Glomerular endothelial cell (primary cell): ENCODE data around the gene NINL. TPM values are rescaled to one million over a fixed set of nuclear protein-coding genes. Genes with fewer than 3 reads are reported as not detected.
"Not testable (repeated sequence)": the region's sequence is repeated elsewhere in the genome, so short reads cannot be mapped to it uniquely, and the experiment has no call there.

ENCODE experiments used
- DNase-seq: peaks from one replicate; pipeline ENCODE4 v3.0.0-alpha.2; 2011; ENCODE audit warnings: low read depth, low spot score; ENCODE audit errors: extremely low read depth
- total RNA-seq: library from RNA; depleted of rRNA; stranded (reverse); fragments of >200 nt; gene quantifications from 2 replicates; pipeline ENCODE4 v1.2.3, GENCODE V29; 2015

Gene NINL
- total RNA-seq, 1 donor from 2014 or later: 16.8 TPM

GRCh38 chr20:25507385-25508082, 77.8 kb downstream of the NINL start:
- DNase-seq: no peak

- DNase-seq: no peak
Measured at GRCh38 chr20:25504366-25505135, 80.8 kb downstream of the NINL start.

- DNase-seq: no peak
Measured at GRCh38 chr20:25503936-25504335, 81.4 kb downstream of the NINL start.

GRCh38 chr20:25503051-25503639, 82.2 kb downstream of the NINL start:
- not testable (repeated sequence) for DNase-seq

- DNase-seq: no peak
Measured at GRCh38 chr20:25500880-25501351, 84.4 kb downstream of the NINL start.

GRCh38 chr20:25499855-25500434, 85.4 kb downstream of the NINL start:
- DNase-seq: no peak

GRCh38 chr20:25499031-25499430, 86.3 kb downstream of the NINL start:
- DNase-seq: no peak

- DNase-seq: no peak
Measured at GRCh38 chr20:25498280-25498606, 87.1 kb downstream of the NINL start.

- no peak for DNase-seq
Measured at GRCh38 chr20:25497586-25498279, 87.6 kb downstream of the NINL start.

GRCh38 chr20:25496968-25497401, 88.3 kb downstream of the NINL start:
- DNase-seq: no peak

- DNase-seq: no peak
Measured at GRCh38 chr20:25496165-25496967, 89.0 kb downstream of the NINL start.

- DNase-seq: no peak
Measured at GRCh38 chr20:25495189-25495824, 90.0 kb downstream of the NINL start.

- no peak for DNase-seq
Measured at GRCh38 chr20:25494506-25495188, 90.7 kb downstream of the NINL start.

- DNase-seq: no peak
Measured at GRCh38 chr20:25493748-25494505, 91.4 kb downstream of the NINL start.

- DNase-seq: no peak
Measured at GRCh38 chr20:25493137-25493536, 92.2 kb downstream of the NINL start.

GRCh38 chr20:25491446-25492038, 93.8 kb downstream of the NINL start:
- DNase-seq: no peak

GRCh38 chr20:25490656-25491445, 94.5 kb downstream of the NINL start:
- DNase-seq: no peak
